GM23248 (cell line): Measurements from ENCODE around the gene UNC13B.

ENCODE experiments used
- EZH2 ChIP-seq: fragments of 200-600 bp; sonication (generic); IDR thresholded peaks from 2 replicates; pipeline ENCODE4 v1.6.1; 2018; ENCODE audit warnings: antibody characterized with exemption, mild to moderate bottlenecking; ENCODE audit not compliant: insufficient read depth, poor library complexity, severe bottlenecking
- EZH2phosphoT487 ChIP-seq: fragments of 200-600 bp; sonication (generic); IDR thresholded peaks from 2 replicates; pipeline ENCODE4 v1.6.1; 2018; ENCODE audit warnings: antibody characterized with exemption, moderate library complexity, mild to moderate bottlenecking, low read depth; ENCODE audit not compliant: insufficient read depth

DNA sequence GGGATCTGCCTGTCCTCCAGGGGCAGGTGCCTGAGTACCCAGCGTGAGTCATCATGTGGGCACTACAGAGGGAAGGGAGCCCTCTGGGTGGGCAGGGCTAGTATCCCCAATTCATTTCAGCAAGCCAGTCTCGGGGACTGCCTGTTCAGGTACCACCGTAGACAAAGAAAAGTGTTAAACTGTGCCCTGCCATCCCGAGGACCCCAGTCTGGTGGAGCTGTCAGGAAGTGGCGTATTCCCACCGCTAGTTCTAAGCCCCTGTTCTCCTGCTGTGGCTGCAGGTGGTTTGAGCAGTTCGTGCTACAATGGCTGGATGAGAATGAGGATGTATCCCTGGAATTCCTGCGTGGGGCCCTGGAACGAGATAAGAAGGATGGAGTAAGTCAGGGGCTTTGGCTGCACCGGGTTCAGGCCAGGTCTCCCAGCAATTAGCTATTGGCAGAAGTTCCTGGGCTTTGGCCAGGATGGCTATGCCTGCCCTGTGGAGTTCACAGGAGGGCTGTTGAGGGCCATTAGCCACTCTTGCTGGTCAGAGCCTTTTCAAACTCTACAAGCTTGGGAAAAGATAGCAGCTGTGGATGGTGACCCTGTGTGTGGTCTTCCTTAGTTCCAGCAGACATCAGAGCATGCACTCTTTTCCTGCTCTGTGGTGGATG is 234.9 kb downstream of the UNC13B start:
- TF ChIP-seq EZH2phosphoT487 = no peak
- no peak for TF ChIP-seq EZH2
